Thyroid gland (tissue), 4 donors: Measurements from ENCODE around the gene FXN.

ENCODE experiments used
- POLR2A ChIP-seq, 2 donors: fragments of 450-650 bp; IDR thresholded peaks; one replicate each; pipeline ENCODE4 v1.6.1; 2017; ENCODE audit warnings: antibody characterized with exemption in 2 of 2, mild to moderate bottlenecking in 2 of 2, moderate library complexity in 1 of 2
- TF ChIP-seq, protein P1 (sequence below), 6 experiments: fragments of 200-600 bp in 3 of 6; fragments of 450-650 bp in 3 of 6; sonication (generic) in 3 of 6; IDR thresholded peaks; one replicate each; pipeline ENCODE4 v1.5.1; 2016 to 2019; ENCODE audit warnings: antibody characterized with exemption in 6 of 6, mild to moderate bottlenecking in 2 of 6, inconsistent platforms in 1 of 6, moderate library complexity in 1 of 6

GRCh38 chr9:69134412-69134811 is 98.9 kb downstream of the FXN start:
- TF ChIP-seq, protein P1, sequence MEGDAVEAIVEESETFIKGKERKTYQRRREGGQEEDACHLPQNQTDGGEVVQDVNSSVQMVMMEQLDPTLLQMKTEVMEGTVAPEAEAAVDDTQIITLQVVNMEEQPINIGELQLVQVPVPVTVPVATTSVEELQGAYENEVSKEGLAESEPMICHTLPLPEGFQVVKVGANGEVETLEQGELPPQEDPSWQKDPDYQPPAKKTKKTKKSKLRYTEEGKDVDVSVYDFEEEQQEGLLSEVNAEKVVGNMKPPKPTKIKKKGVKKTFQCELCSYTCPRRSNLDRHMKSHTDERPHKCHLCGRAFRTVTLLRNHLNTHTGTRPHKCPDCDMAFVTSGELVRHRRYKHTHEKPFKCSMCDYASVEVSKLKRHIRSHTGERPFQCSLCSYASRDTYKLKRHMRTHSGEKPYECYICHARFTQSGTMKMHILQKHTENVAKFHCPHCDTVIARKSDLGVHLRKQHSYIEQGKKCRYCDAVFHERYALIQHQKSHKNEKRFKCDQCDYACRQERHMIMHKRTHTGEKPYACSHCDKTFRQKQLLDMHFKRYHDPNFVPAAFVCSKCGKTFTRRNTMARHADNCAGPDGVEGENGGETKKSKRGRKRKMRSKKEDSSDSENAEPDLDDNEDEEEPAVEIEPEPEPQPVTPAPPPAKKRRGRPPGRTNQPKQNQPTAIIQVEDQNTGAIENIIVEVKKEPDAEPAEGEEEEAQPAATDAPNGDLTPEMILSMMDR (IDR thresholded peaks at IDR 0.05): peak in 1 of 6 experiments; percentile 18
- no peak for TF ChIP-seq POLR2A (IDR thresholded peaks at IDR 0.05)
